SW 1271 (cell line): ENCODE data around the gene MBNL1.

Experiments used
- DNase-seq, 2 experiments: peaks; one replicate each; lab custom pipeline; 2025; lab: John Stamatoyannopoulos, UW

MBNL1 gene

GRCh38 chr3:152276681-152277080, 8.0 kb downstream of the MBNL1 start:
- no peak for DNase-seq

GRCh38 chr3:152277198-152277597, 8.5 kb downstream of the MBNL1 start:
- no peak for DNase-seq

- no peak for DNase-seq
These were observed 10.2 kb downstream of the MBNL1 start for GRCh38 chr3:152278756-152279427.

GRCh38 chr3:152279479-152279878, 10.8 kb downstream of the MBNL1 start:
- no peak for DNase-seq

- no peak for DNase-seq
These were observed 11.8 kb downstream of the MBNL1 start for GRCh38 chr3:152280539-152280938.

GRCh38 chr3:152281133-152281713, 12.5 kb downstream of the MBNL1 start:
- DNase-seq: no peak

- DNase-seq: no peak
These were observed 14.1 kb downstream of the MBNL1 start for GRCh38 chr3:152282813-152283212.

- no peak for DNase-seq
These were observed 15.0 kb downstream of the MBNL1 start for GRCh38 chr3:152283492-152284381.

GRCh38 chr3:152284906-152285305, 16.2 kb downstream of the MBNL1 start:
- DNase-seq: no peak

GRCh38 chr3:152285509-152285908, 16.8 kb downstream of the MBNL1 start:
- DNase-seq: no peak

- no peak for DNase-seq
These were observed 19.3 kb downstream of the MBNL1 start for GRCh38 chr3:152287898-152288576.

GRCh38 chr3:152288681-152289080, 20.0 kb downstream of the MBNL1 start:
- no peak for DNase-seq

- DNase-seq: no peak
These were observed 21.0 kb downstream of the MBNL1 start for GRCh38 chr3:152289708-152290107.

GRCh38 chr3:152290374-152290773, 21.6 kb downstream of the MBNL1 start:
- DNase-seq: no peak

GRCh38 chr3:152291238-152291637, 22.5 kb downstream of the MBNL1 start:
- DNase-seq: no peak

- no peak for DNase-seq
These were observed 22.9 kb downstream of the MBNL1 start for GRCh38 chr3:152291649-152292066.

- no peak for DNase-seq
These were observed 23.6 kb downstream of the MBNL1 start for GRCh38 chr3:152292366-152292765.

- DNase-seq: no peak
These were observed 24.7 kb downstream of the MBNL1 start for GRCh38 chr3:152293347-152294006.

GRCh38 chr3:152295344-152295743, 26.6 kb downstream of the MBNL1 start:
- DNase-seq: no peak

GRCh38 chr3:152295806-152296205, 27.1 kb downstream of the MBNL1 start:
- no peak for DNase-seq

GRCh38 chr3:152296382-152296781, 27.7 kb downstream of the MBNL1 start:
- DNase-seq: no peak

- DNase-seq: no peak
These were observed 28.2 kb downstream of the MBNL1 start for GRCh38 chr3:152296971-152297370.
